ENCODE data around the gene NPPB.

NPPB gene

GRCh38 chr1:11880181-11880575, 21.4 kb upstream of the NPPB start:
- Histone ChIP-seq H3K9me2 (replicated peaks; ENCODE audit: control insufficient read depth, low read length) (no peaks in the 10 kb centered on the region), H3K4me2 (ENCODE audit: low read length) (no peak overlapping the region), H3K79me2 (ENCODE audit: control insufficient read depth, low read length) (no peaks in the 10 kb centered on the region), H3K36me3 (ENCODE audit: control insufficient read depth, low read length) (no peaks in the 10 kb centered on the region), H3K4me3 (ENCODE audit: low read length) (no peak overlapping the region), H3K4me1 (ENCODE audit: control insufficient read depth, low read length) (peaks cover 5% of the 10 kb centered on the region; the same call in 1 of the 2 replicates), H3K27ac (ENCODE audit: low read depth, low read length) (no peak overlapping the region), H3F3A (ENCODE audit: control insufficient read depth, insufficient read depth) (no peaks in the 10 kb centered on the region), H3K27me3 (ENCODE audit: control insufficient read depth, low read length) (peaks cover 34% of the 10 kb centered on the region), H3K9me3 (ENCODE audit: control insufficient read depth, insufficient read depth, low read length) (no peaks in the 10 kb centered on the region), H4K20me1 (ENCODE audit: control insufficient read depth, insufficient read depth, low read depth, low read length) (no peaks in the 10 kb centered on the region)
- TF ChIP-seq EZH2phosphoT487 (IDR thresholded peaks at IDR 0.05; ENCODE audit: borderline replicate concordance, low read length) (no peak), CTCF (IDR thresholded peaks at IDR 0.05; ENCODE audit: low read depth, low read length, poor library complexity, severe bottlenecking) (no peak)

GRCh38 chr1:11879311-11880180, 20.8 kb upstream of the NPPB start:
- Histone ChIP-seq H3K36me3 (ENCODE audit: control insufficient read depth, low read length) (no peaks in the 10 kb centered on the region), H3K79me2 (ENCODE audit: control insufficient read depth, low read length) (no peaks in the 10 kb centered on the region), H3K4me3 (ENCODE audit: low read length) (no peak overlapping the region), H4K20me1 (ENCODE audit: control insufficient read depth, insufficient read depth, low read depth, low read length) (no peaks in the 10 kb centered on the region), H3K27me3 (ENCODE audit: control insufficient read depth, low read length) (peaks cover 34% of the 10 kb centered on the region), H3K27ac (ENCODE audit: low read depth, low read length) (no peak overlapping the region), H3K4me2 (ENCODE audit: low read length) (no peak overlapping the region), H3K9me2 (replicated peaks; ENCODE audit: control insufficient read depth, low read length) (no peaks in the 10 kb centered on the region), H3K4me1 (ENCODE audit: control insufficient read depth, low read length) (peaks cover 5% of the 10 kb centered on the region; the same call in 1 of the 2 replicates), H3F3A (ENCODE audit: control insufficient read depth, insufficient read depth) (no peaks in the 10 kb centered on the region), H3K9me3 (ENCODE audit: control insufficient read depth, insufficient read depth, low read length) (no peaks in the 10 kb centered on the region)
- TF ChIP-seq EZH2phosphoT487 (IDR thresholded peaks at IDR 0.05; ENCODE audit: borderline replicate concordance, low read length) = no peak
- TF ChIP-seq CTCF (IDR thresholded peaks at IDR 0.05; ENCODE audit: low read depth, low read length, poor library complexity, severe bottlenecking) = no peak

- Histone ChIP-seq H3K27me3 (ENCODE audit: control insufficient read depth, low read length) (peaks cover 34% of the 10 kb centered on the region), H3K4me1 (ENCODE audit: control insufficient read depth, low read length) (peaks cover 5% of the 10 kb centered on the region; the same call in 1 of the 2 replicates), H3K9me2 (replicated peaks; ENCODE audit: control insufficient read depth, low read length) (no peaks in the 10 kb centered on the region), H4K20me1 (ENCODE audit: control insufficient read depth, insufficient read depth, low read depth, low read length) (no peaks in the 10 kb centered on the region), H3K27ac (ENCODE audit: low read depth, low read length) (no peak overlapping the region), H3K4me2 (ENCODE audit: low read length) (no peak overlapping the region), H3K9me3 (ENCODE audit: control insufficient read depth, insufficient read depth, low read length) (no peaks in the 10 kb centered on the region), H3K79me2 (ENCODE audit: control insufficient read depth, low read length) (no peaks in the 10 kb centered on the region), H3F3A (ENCODE audit: control insufficient read depth, insufficient read depth) (no peaks in the 10 kb centered on the region), H3K4me3 (ENCODE audit: low read length) (no peak overlapping the region), H3K36me3 (ENCODE audit: control insufficient read depth, low read length) (no peaks in the 10 kb centered on the region)
- TF ChIP-seq EZH2phosphoT487 (IDR thresholded peaks at IDR 0.05; ENCODE audit: borderline replicate concordance, low read length) (no peak), CTCF (IDR thresholded peaks at IDR 0.05; ENCODE audit: low read depth, low read length, poor library complexity, severe bottlenecking) (no peak)
Measured at GRCh38 chr1:11878891-11879190, 20.1 kb upstream of the NPPB start.
